A549 (cell line): ENCODE results near the gene CD79A. TPM values are rescaled to one million over a fixed set of nuclear protein-coding genes. Genes with fewer than 3 reads are reported as not detected.

ENCODE experiments used
- ATAC-seq, 2 experiments: fragments of 200-7000 bp in 1 of 2; fragments of >200 bp in 1 of 2; cut with Nextera tagmentation in 1 of 2; cut with Tn5 transposase in 1 of 2; 3 replicates each; pipeline versions ENCODE4 v1.8.0 to v1.9.1; 2018 to 2020; ENCODE audit warnings: mild to moderate bottlenecking in 1 of 2, moderate library complexity in 1 of 2
- CTCF ChIA-PET: fragments of 300-600 bp; sonication (Branson Sonifier 250); formaldehyde crosslinking; extraction: SDS; loops from one replicate; lab custom pipeline; 2021; ENCODE audit warnings: antibody characterized with exemption, inconsistent platforms; lab: Yijun Ruan, JAX
- POLR2A ChIA-PET: fragments of 350-600 bp; formaldehyde crosslinking; extraction: SDS; loops from one replicate; lab custom pipeline; 2021; ENCODE audit warnings: antibody characterized with exemption, inconsistent platforms; lab: Yijun Ruan, JAX
- DNase-seq, 2 experiments: peaks; one replicate each; pipeline versions ENCODE4 v3.0.0 to v3.0.0-alpha.2; 2011 to 2016; ENCODE audit warnings: low read depth in 1 of 2, low spot score in 1 of 2
- FAIRE-seq: peaks from 2 replicates; lab custom pipeline; 2011; peaks lifted over from hg19 to GRCh38; lab: Jason Lieb, UNC
- H3K27ac ChIP-seq, 2 experiments: fragments of >200 bp; sonication (Bioruptor Twin); formaldehyde crosslinking; 3 replicates each; pipeline ENCODE4 v1.5.1; 2016 to 2017
- H3K4me1 ChIP-seq: fragments of >200 bp; sonication (Bioruptor Twin); formaldehyde crosslinking; 3 replicates; pipeline ENCODE4 v1.6.1; 2016
- H3K4me2 ChIP-seq: fragments of >200 bp; sonication (Bioruptor Twin); formaldehyde crosslinking; 3 replicates; pipeline ENCODE4 v1.6.1; 2016
- H3K4me3 ChIP-seq: fragments of >200 bp; sonication (Bioruptor Twin); formaldehyde crosslinking; 3 replicates; pipeline ENCODE4 v1.5.1; 2016
- H3K9me3 ChIP-seq: fragments of >200 bp; sonication (Bioruptor Twin); formaldehyde crosslinking; 3 replicates; pipeline ENCODE4 v1.6.1; 2016
- BHLHE40 ChIP-seq: IDR thresholded peaks from 2 replicates; pipeline ENCODE4 v1.6.1; 2012; ENCODE audit warnings: low read depth, low read length, inconsistent platforms
- CBX8 ChIP-seq: fragments of 200-600 bp; sonication (generic); IDR thresholded peaks from 2 replicates; pipeline ENCODE4 v1.6.1; 2016
- CEBPB ChIP-seq, 2 experiments: fragments of >200 bp in 1 of 2; sonication (Bioruptor Twin) in 1 of 2; formaldehyde crosslinking in 1 of 2; IDR thresholded peaks; 2 replicates each; pipeline ENCODE4 v1.6.1; 2012 to 2016
- FOXS1 ChIP-seq: fragments of 250-450 bp; sonication (Bioruptor Pico); IDR thresholded peaks from 2 replicates; pipeline ENCODE4 v1.5.0; 2020; ENCODE audit warnings: mild to moderate bottlenecking, moderate library complexity
- HDAC2 ChIP-seq: fragments of 200-600 bp; sonication (generic); IDR thresholded peaks from 2 replicates; pipeline ENCODE4 v1.6.1; 2016
- HMGXB4 ChIP-seq: fragments of 250-450 bp; sonication (Bioruptor Pico); IDR thresholded peaks from 2 replicates; pipeline ENCODE4 v1.5.0; 2021; ENCODE audit warnings: mild to moderate bottlenecking, moderate library complexity, borderline replicate concordance
- HOXA7 ChIP-seq: fragments of 250-450 bp; sonication (Bioruptor Pico); IDR thresholded peaks from 2 replicates; pipeline ENCODE4 v1.5.0; 2020; ENCODE audit warnings: mild to moderate bottlenecking, moderate library complexity
- HOXB5 ChIP-seq: fragments of 250-450 bp; sonication (Bioruptor Pico); IDR thresholded peaks from 2 replicates; pipeline ENCODE4 v1.5.0; 2020; ENCODE audit warnings: mild to moderate bottlenecking, moderate library complexity
- JUN ChIP-seq, 2 experiments: fragments of >200 bp; sonication (Bioruptor Twin); formaldehyde crosslinking; IDR thresholded peaks; 2 replicates in 1 of 2; 3 replicates in 1 of 2; pipeline ENCODE4 v1.6.1; 2016 to 2017
- JUNB ChIP-seq: fragments of >200 bp; sonication (Bioruptor Twin); formaldehyde crosslinking; IDR thresholded peaks from 2 replicates; pipeline ENCODE4 v1.6.1; 2016
- KDM5A ChIP-seq: fragments of 200-600 bp; sonication (generic); IDR thresholded peaks from 2 replicates; pipeline ENCODE4 v1.6.1; 2016; ENCODE audit warnings: antibody characterized with exemption, mild to moderate bottlenecking
- MAFK ChIP-seq: fragments of 450-650 bp; IDR thresholded peaks from 2 replicates; pipeline ENCODE4 v1.6.1; 2014; ENCODE audit not compliant: partially characterized antibody
- MAZ ChIP-seq: fragments of 150-350 bp; IDR thresholded peaks from 2 replicates; pipeline ENCODE4 v1.6.1; 2014; ENCODE audit warnings: antibody characterized with exemption, low read depth, low read length, borderline replicate concordance
- NFE2L2 ChIP-seq: fragments of 150-350 bp; conservative IDR thresholded peaks from 2 replicates; pipeline ENCODE4 v1.6.1; 2014; ENCODE audit warnings: low read length
- PHF8 ChIP-seq: fragments of 200-600 bp; sonication (generic); IDR thresholded peaks from 2 replicates; pipeline ENCODE4 v1.6.1; 2016; ENCODE audit warnings: low read depth, mild to moderate bottlenecking, antibody characterized with exemption, moderate library complexity, borderline replicate concordance
- RAD21 ChIP-seq, 2 experiments: fragments of >200 bp in 1 of 2; sonication (Bioruptor Twin) in 1 of 2; formaldehyde crosslinking in 1 of 2; IDR thresholded peaks in 1 of 2; conservative IDR thresholded peaks in 1 of 2; 2 replicates in 1 of 2; 3 replicates in 1 of 2; pipeline ENCODE4 v1.6.1; 2012 to 2018; ENCODE audit warnings: inconsistent platforms in 1 of 2
- RARB ChIP-seq: fragments of 250-450 bp; sonication (Bioruptor Pico); IDR thresholded peaks from 2 replicates; pipeline ENCODE4 v1.8.0; 2021; ENCODE audit warnings: mild to moderate bottlenecking, moderate library complexity
- RNF2 ChIP-seq: fragments of 200-600 bp; sonication (generic); IDR thresholded peaks from 2 replicates; pipeline ENCODE4 v1.6.1; 2016; ENCODE audit warnings: low read depth, mild to moderate bottlenecking, antibody characterized with exemption, moderate library complexity, borderline replicate concordance
- SMC3 ChIP-seq: fragments of >200 bp; sonication (Bioruptor Twin); formaldehyde crosslinking; IDR thresholded peaks from 3 replicates; pipeline ENCODE4 v1.6.1; 2018; ENCODE audit warnings: inconsistent platforms
- TFCP2L1 ChIP-seq: fragments of 250-450 bp; sonication (Bioruptor Pico); IDR thresholded peaks from 2 replicates; pipeline ENCODE4 v1.5.0; 2021; ENCODE audit warnings: mild to moderate bottlenecking
- TP53 ChIP-seq: fragments of 250-450 bp; sonication (Bioruptor Pico); IDR thresholded peaks from 2 replicates; pipeline ENCODE4 v1.5.0; 2021; ENCODE audit warnings: mild to moderate bottlenecking, moderate library complexity
- ZFP36 ChIP-seq: fragments of 450-650 bp; IDR thresholded peaks from 2 replicates; pipeline ENCODE4 v1.6.1; 2014; ENCODE audit warnings: borderline replicate concordance; ENCODE audit not compliant: partially characterized antibody
- WGBS: methylation state at CpG from one replicate; pipeline ENCODE4 v1.1.6; 2017; ENCODE audit errors: missing lambda C conversion rate; 5-methylcytosine and 5-hydroxymethylcytosine counted together
- polyA plus RNA-seq, 4 experiments: library from polyadenylated mRNA; depleted of rRNA in 3 of 4; stranded (reverse); fragments of >200 nt; fragmentation: RNase III in 1 of 4; extraction: RNeasy Plus Mini Kit Qiagen cat#74134 plus additional on column Dnase treatment in 1 of 4; gene quantifications; 2 replicates in 3 of 4; 3 replicates in 1 of 4; pipeline ENCODE4 v1.2.3, GENCODE V29; 2011 to 2017

CD79A gene
- polyA plus RNA-seq, 2 of the 4 experiments (the other 2 are of a cell fraction), result 0.52 to 0.54 TPM

- Histone ChIP-seq H3K9me3 (no peaks in the 10 kb centered on the region), H3K4me1 (peaks cover 65% of the 10 kb centered on the region), H3K27ac (peak overlapping the region; percentile 90 to 95; a peak in 4 of 6 replicates), H3K4me2 (peak overlapping the region; percentile 98), H3K4me3 (peak overlapping the region; percentile 89)
- POLR2A ChIA-PET, result interaction anchor here (0.6 to 4.2 kb wide), 5 partner anchors 9 to 532 kb away, joined by 3 to 27 read pairs (median 3); no protein-coding TSS in a partner anchor
- 72% methylated on average over 2 of the region's 2 CpGs for WGBS
- peak; percentile 80 for FAIRE-seq
- ATAC-seq, result no peak
- CTCF ChIA-PET, result interaction anchor here (0.6 to 3.5 kb wide), 8 partner anchors 10 to 95 kb away, joined by 3 to 36 read pairs (median 4); partner anchors contain the start of gene CD79A
- no peak for TF ChIP-seq RARB
- TF ChIP-seq SMC3, result no peak
- no peak for TF ChIP-seq MAFK
- no peak for TF ChIP-seq BHLHE40
- peak in 1 of 2 experiments; percentile 23; a peak in 1 of 5 replicates for TF ChIP-seq JUN (IDR thresholded peaks at IDR 0.05)
- peak; percentile 31; the same call in 1 of the 2 replicates for TF ChIP-seq HOXA7
- TF ChIP-seq CBX8, result no peak
- no peak for TF ChIP-seq JUNB
- no peak for TF ChIP-seq HMGXB4 (CRISPR knock-in tag)
- no peak for TF ChIP-seq RNF2
- TF ChIP-seq TP53 (CRISPR knock-in tag), result 0 out of 2 replicates have a peak, but pooled peaks have one; percentile 19
- TF ChIP-seq ZFP36, result no peak
- no peak for TF ChIP-seq MAZ
- TF ChIP-seq KDM5A, result no peak
- TF ChIP-seq RAD21 (conservative IDR thresholded peaks at IDR 0.05 in 1 of 2, IDR thresholded peaks at IDR 0.05 in 1 of 2), result no peak
- no peak for TF ChIP-seq NFE2L2
- no peak for TF ChIP-seq HOXB5 (CRISPR knock-in tag)
- 0 out of 2 replicates have a peak, but pooled peaks have one; percentile 7 for TF ChIP-seq TFCP2L1
- no peak for TF ChIP-seq FOXS1 (CRISPR knock-in tag)
- TF ChIP-seq, all 56 proteins: peak for 4
- DNase-seq, result no peak
These were observed 14.6 kb upstream of the CD79A start for GRCh38 chr19:41862445-41862986.

- CTCF ChIA-PET, result interaction anchor here (0.8 to 3.5 kb wide), 5 partner anchors 9 to 94 kb away, joined by 3 to 36 read pairs (median 6); partner anchors contain the start of gene CD79A
- no peak for TF ChIP-seq RNF2
- TF ChIP-seq PHF8, result no peak
- TF ChIP-seq CEBPB (IDR thresholded peaks at IDR 0.05), result no peak
- 0 out of 2 replicates have a peak, but pooled peaks have one; percentile 39 for TF ChIP-seq HMGXB4 (CRISPR knock-in tag)
- TF ChIP-seq HOXB5 (CRISPR knock-in tag), result no peak
- TF ChIP-seq HDAC2, result no peak
- ATAC-seq (no peak), FAIRE-seq (no peak), DNase-seq (no peak)
- POLR2A ChIA-PET, result interaction anchor here (0.6 to 4.2 kb wide), 4 partner anchors 8 to 21 kb away, joined by 3 to 27 read pairs (median 13); no protein-coding TSS in a partner anchor
- H3K27ac ChIP-seq, result peak overlapping the region in 1 of 2 experiments; percentile 95; a peak in 3 of 6 replicates
- WGBS, result 89% methylated on average over 11 of the region's 11 CpGs
- H3K4me2 ChIP-seq, result peak overlapping the region; percentile 98
- H3K4me3 ChIP-seq, result peak overlapping the region; percentile 89; the same call in 2 of the 3 replicates
- no peaks in the 10 kb centered on the region for H3K9me3 ChIP-seq
- H3K4me1 ChIP-seq, result peaks cover 74% of the 10 kb centered on the region
These were observed 13.7 kb upstream of the CD79A start for GRCh38 chr19:41863209-41863931.
